Upper lobe of left lung (tissue), 4 donors: ENCODE data around the gene OSCAR.

ENCODE experiments used
- CTCF ChIP-seq, 6 experiments: fragments of 450-650 bp in 4 of 6; fragments of 200-600 bp in 2 of 6; sonication (generic) in 2 of 6; IDR thresholded peaks; one replicate each; pipeline ENCODE4 v1.5.1; 2016 to 2019; ENCODE audit warnings: antibody characterized with exemption in 6 of 6
- POLR2A ChIP-seq, 4 donors: fragments of 450-650 bp; IDR thresholded peaks; one replicate each; pipeline ENCODE4 v1.5.1; 2016 to 2017; ENCODE audit warnings: antibody characterized with exemption in 4 of 4, mild to moderate bottlenecking in 2 of 4
- POLR2AphosphoS5 ChIP-seq, 2 donors: sonication (generic); formaldehyde crosslinking; IDR thresholded peaks; one replicate each; pipeline ENCODE4 v1.5.1; 2017; ENCODE audit warnings: antibody characterized with exemption in 2 of 2

- TF ChIP-seq CTCF (IDR thresholded peaks at IDR 0.05) = no peak
- no peak for TF ChIP-seq POLR2AphosphoS5 (IDR thresholded peaks at IDR 0.05)
- no peak for TF ChIP-seq POLR2A (IDR thresholded peaks at IDR 0.05)
Measured at GRCh38 chr19:54138489-54139256, 38.1 kb upstream of the OSCAR start.
